Breast epithelium (tissue), 4 donors: Measurements from ENCODE around the gene SERHL2. TPM values are rescaled to one million over a fixed set of nuclear protein-coding genes. Genes with fewer than 3 reads are reported as not detected.

Experiments
- DNase-seq, 2 donors: peaks; one replicate each; pipeline ENCODE4 v3.0.0-alpha.2; 2019; ENCODE audit warnings: low spot score in 2 of 2
- H3K27ac ChIP-seq, 2 donors: fragments of 200-600 bp; sonication (generic) in 1 of 2; one replicate each; pipeline ENCODE4 v1.5.1; 2016 to 2019; ENCODE audit warnings: mild to moderate bottlenecking in 1 of 2
- H3K27me3 ChIP-seq, 2 donors: fragments of 200-600 bp; sonication (generic) in 1 of 2; one replicate each; pipeline versions ENCODE4 v1.5.1 to v1.6.0; 2017 to 2019; ENCODE audit warnings: control low read depth in 1 of 2, mild to moderate bottlenecking in 1 of 2
- H3K36me3 ChIP-seq: fragments of 200-600 bp; one replicate; pipeline ENCODE4 v1.5.1; 2019
- H3K4me1 ChIP-seq, 2 donors: fragments of 200-600 bp; sonication (generic); one replicate each; pipeline ENCODE4 v1.5.1; 2016 to 2019; ENCODE audit warnings: control low read depth in 1 of 2
- H3K4me3 ChIP-seq, 3 donors: fragments of 200-600 bp; sonication (generic); 1 replicate in 2 of 3; 2 replicates in 1 of 3; pipeline ENCODE4 v1.5.1; 2016 to 2019; ENCODE audit warnings: mild to moderate bottlenecking in 3 of 3, moderate library complexity in 2 of 3
- H3K9me3 ChIP-seq, 2 donors: fragments of 200-600 bp; sonication (generic) in 1 of 2; one replicate each; pipeline ENCODE4 v1.5.1; 2016 to 2019; ENCODE audit warnings: control low read depth in 1 of 2
- POLR2A ChIP-seq: fragments of 450-650 bp; IDR thresholded peaks from one replicate; pipeline ENCODE4 v1.6.1; 2016; ENCODE audit warnings: antibody characterized with exemption, mild to moderate bottlenecking, moderate library complexity
- POLR2AphosphoS5 ChIP-seq, 3 donors: sonication (generic); formaldehyde crosslinking; IDR thresholded peaks; one replicate each; pipeline ENCODE4 v1.6.1; 2017; ENCODE audit warnings: antibody characterized with exemption in 3 of 3
- intact Hi-C: fragments of 100-400 bp; cut with DNase I; formaldehyde crosslinking; loops from one replicate; pipeline ENCODE4 v1.15.1; 2023; ENCODE audit warnings: low total_unique reads
- total RNA-seq, 3 donors: library from RNA; depleted of rRNA; stranded (reverse); fragments of >200 nt; gene quantifications; one replicate each; pipeline ENCODE4 v1.1.0, GENCODE V29; 2016
- TF ChIP-seq, protein P1 (sequence below), 3 donors: fragments of 450-650 bp; IDR thresholded peaks; one replicate each; pipeline ENCODE4 v1.5.1; 2016 to 2017; ENCODE audit warnings: antibody characterized with exemption in 3 of 3, mild to moderate bottlenecking in 3 of 3, moderate library complexity in 3 of 3

The SERHL2 gene
- total RNA-seq, 3 donors from 2014 or later: 1.3 to 64.2 (median 16.7) TPM

DNA sequence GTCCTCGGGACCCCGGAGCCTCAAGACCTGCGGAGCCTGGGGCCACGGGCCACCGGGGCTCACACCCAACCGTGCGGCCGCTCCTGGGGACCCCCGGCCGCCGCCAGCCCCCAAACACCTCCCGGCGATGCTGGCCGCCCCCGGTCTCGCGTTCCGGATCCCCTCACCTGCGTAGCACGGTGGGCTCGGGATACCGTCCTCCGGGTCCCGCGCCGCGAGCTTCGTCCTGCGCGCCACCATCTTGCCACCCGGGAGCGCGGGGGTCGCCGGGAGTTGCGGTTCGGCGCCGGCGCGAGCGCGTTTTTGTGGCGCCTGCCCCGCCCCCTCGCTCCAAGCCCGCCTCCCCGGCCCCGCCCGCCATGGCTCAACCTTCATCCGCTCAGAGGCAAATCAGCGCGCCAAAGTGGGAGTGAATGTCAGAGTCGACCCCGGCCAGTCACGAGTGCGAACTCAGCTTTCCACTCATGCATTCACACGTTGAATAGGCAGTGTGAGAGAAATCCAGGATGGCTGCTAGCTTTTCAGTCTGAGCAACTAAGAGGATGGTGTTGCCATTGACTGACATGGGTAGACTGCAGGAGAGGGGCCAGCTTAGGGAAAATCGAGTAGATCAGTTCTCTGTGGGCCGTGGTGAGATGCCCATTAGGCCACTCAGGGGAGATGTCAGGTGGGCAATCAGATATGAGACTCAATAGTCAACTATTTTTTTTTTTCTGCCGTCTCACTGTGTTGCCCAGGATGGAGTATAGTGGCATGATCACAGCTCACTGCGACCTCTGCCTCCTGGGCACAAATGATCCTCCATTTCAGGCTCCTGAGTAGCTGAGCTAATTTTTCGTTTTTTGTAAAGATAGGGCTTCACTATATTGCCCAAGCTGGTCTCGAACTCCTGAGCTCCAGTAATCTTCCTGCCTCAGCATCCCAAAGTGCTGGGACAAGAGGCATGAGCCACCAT is 28.3 kb downstream of the SERHL2 start:
- H3K9me3 ChIP-seq: no peaks in the 10 kb centered on the region
- peak overlapping the region; percentile 71 to 97 (median 85) for H3K4me3 ChIP-seq
- intact Hi-C loops: no loop called here
- TF ChIP-seq POLR2AphosphoS5 (IDR thresholded peaks at IDR 0.05) (peak in 2 of 3 donors; percentile 23 to 55), POLR2A (no peak)
- TF ChIP-seq, protein P1, sequence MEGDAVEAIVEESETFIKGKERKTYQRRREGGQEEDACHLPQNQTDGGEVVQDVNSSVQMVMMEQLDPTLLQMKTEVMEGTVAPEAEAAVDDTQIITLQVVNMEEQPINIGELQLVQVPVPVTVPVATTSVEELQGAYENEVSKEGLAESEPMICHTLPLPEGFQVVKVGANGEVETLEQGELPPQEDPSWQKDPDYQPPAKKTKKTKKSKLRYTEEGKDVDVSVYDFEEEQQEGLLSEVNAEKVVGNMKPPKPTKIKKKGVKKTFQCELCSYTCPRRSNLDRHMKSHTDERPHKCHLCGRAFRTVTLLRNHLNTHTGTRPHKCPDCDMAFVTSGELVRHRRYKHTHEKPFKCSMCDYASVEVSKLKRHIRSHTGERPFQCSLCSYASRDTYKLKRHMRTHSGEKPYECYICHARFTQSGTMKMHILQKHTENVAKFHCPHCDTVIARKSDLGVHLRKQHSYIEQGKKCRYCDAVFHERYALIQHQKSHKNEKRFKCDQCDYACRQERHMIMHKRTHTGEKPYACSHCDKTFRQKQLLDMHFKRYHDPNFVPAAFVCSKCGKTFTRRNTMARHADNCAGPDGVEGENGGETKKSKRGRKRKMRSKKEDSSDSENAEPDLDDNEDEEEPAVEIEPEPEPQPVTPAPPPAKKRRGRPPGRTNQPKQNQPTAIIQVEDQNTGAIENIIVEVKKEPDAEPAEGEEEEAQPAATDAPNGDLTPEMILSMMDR (IDR thresholded peaks at IDR 0.05): no peak
- DNase-seq: peak; percentile 55 to 80
- H3K27me3 ChIP-seq: no peaks in the 10 kb centered on the region
- H3K36me3 ChIP-seq: peaks cover 9% of the 10 kb centered on the region
- no peaks in the 10 kb centered on the region for H3K4me1 ChIP-seq
- H3K27ac ChIP-seq: peak overlapping the region; percentile 64 to 79

DNA sequence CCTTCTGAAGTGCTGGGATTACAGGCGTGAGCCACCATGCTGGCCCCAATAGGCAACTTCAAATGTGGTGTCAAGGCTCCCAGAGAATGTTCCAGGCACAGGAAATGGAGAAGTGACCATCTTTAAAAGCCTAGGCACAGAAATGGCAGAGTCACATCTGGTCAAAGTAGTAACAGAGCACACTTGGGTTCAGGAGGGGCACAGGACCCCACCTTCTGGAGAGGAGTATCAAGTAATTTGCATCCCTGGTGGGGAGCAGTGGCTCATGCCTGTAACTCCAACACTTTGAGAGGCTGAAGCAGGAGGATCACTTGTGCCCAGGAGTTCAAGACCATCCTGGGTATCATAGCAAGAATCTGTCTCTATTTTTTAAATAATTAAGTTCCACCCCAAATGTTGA is 29.2 kb downstream of the SERHL2 start:
- no peaks in the 10 kb centered on the region for H3K27me3 ChIP-seq
- H3K9me3 ChIP-seq: no peaks in the 10 kb centered on the region
- intact Hi-C loops: no loop called here
- H3K36me3 ChIP-seq: peaks cover 11% of the 10 kb centered on the region
- no peak overlapping the region for H3K27ac ChIP-seq
- no peak overlapping the region for H3K4me3 ChIP-seq
- no peak for DNase-seq
- TF ChIP-seq, protein P1 (IDR thresholded peaks at IDR 0.05): no peak
- no peak for TF ChIP-seq POLR2AphosphoS5 (IDR thresholded peaks at IDR 0.05)
- no peak for TF ChIP-seq POLR2A
- no peaks in the 10 kb centered on the region for H3K4me1 ChIP-seq

DNA sequence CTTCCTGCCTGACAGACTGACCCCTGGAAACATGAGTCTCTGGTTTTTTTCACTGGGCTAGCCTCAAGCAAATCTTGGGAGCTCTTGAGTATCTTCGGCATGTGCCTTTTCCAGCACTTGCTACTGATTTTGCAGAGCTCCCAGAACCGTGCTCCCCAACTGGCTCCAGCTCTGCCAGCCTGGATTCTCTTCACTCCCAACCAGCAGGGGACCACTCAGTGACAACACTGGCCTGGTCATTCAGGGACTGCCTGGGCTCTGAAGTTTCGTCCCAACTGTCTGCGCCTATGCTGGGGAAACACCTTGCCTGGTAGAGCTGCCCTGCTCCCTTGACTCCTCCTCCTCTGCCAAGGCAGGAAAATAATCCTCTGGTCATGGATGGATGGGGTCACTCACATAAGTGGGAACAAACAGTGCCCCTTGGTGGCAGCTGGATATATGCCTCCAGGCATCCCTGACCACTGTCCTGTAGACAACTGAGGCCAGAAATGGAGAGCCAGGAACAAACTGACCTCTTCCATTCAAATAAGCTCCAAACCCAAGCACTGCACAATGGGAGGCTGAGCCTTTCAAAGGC is 30.7 kb downstream of the SERHL2 start:
- H3K4me3 ChIP-seq: no peak overlapping the region
- DNase-seq: no peak
- peaks cover 11% of the 10 kb centered on the region for H3K36me3 ChIP-seq
- H3K9me3 ChIP-seq: no peaks in the 10 kb centered on the region
- TF ChIP-seq, protein P1 (IDR thresholded peaks at IDR 0.05): no peak
- TF ChIP-seq POLR2A (no peak), POLR2AphosphoS5 (IDR thresholded peaks at IDR 0.05) (no peak)
- intact Hi-C loops: no loop called here
- H3K4me1 ChIP-seq: no peaks in the 10 kb centered on the region
- H3K27me3 ChIP-seq: no peaks in the 10 kb centered on the region
- H3K27ac ChIP-seq: no peak overlapping the region

DNA sequence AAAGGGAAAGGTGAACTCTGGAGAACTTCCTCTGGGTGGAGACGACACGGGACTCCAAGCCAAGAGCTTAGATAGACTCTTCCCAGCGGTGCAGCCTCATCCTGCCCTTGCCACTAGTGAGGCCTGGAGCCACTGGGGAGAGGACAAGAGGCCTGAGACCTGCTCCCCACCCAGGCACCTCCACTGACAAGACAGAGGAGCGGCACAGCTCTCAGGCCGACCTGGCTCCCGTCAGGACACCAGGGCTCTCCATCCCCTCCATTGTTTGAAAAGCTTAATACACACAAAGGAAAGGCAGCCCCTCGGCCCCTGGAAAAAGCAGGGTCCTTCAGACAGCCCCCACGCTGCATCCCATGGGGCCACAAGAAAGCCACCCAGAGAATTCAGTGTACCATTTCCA is 31.3 kb downstream of the SERHL2 start:
- intact Hi-C loops: no loop called here
- Histone ChIP-seq H3K36me3 (peaks cover 11% of the 10 kb centered on the region), H3K4me1 (no peaks in the 10 kb centered on the region), H3K27me3 (no peaks in the 10 kb centered on the region), H3K9me3 (no peaks in the 10 kb centered on the region), H3K4me3 (no peak overlapping the region), H3K27ac (no peak overlapping the region)
- no peak for DNase-seq
- TF ChIP-seq, protein P1 (IDR thresholded peaks at IDR 0.05): no peak
- TF ChIP-seq POLR2AphosphoS5 (IDR thresholded peaks at IDR 0.05) (no peak), POLR2A (no peak)

DNA sequence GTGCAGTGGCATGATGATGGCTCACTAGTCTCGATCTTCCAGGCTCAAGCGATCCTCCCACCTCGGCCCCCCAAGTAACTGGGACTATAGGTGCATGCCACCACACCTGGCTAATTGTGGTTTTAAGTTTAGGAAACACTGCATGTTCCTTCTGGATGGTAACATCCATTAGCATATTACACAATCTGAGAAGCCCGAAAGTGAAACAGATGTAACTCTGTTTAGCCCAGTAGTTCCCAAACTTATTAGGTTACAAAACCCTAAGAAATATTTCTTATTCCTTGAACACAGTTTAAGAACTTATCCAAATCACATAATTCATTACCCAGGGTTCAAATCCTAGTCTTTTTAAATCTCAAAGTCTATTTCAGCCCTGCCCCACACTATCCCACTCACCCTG is 32.6 kb downstream of the SERHL2 start:
- Histone ChIP-seq H3K36me3 (peaks cover 11% of the 10 kb centered on the region), H3K9me3 (no peaks in the 10 kb centered on the region), H3K4me1 (no peaks in the 10 kb centered on the region), H3K27me3 (no peaks in the 10 kb centered on the region), H3K27ac (no peak overlapping the region), H3K4me3 (no peak overlapping the region)
- TF ChIP-seq POLR2AphosphoS5 (IDR thresholded peaks at IDR 0.05) (no peak), POLR2A (no peak)
- TF ChIP-seq, protein P1 (IDR thresholded peaks at IDR 0.05): no peak
- intact Hi-C loops: no loop called here
- no peak for DNase-seq
